Activated T-cell treated with anti-CD3 and anti-CD28 coated beads for 24 hours (primary cell): ENCODE results near the gene FOXN1.

Experiments
- DNase-seq: peaks from one replicate; pipeline ENCODE4 v3.0.0-alpha.2; 2020; ENCODE audit warnings: low read depth

Gene FOXN1

DNA sequence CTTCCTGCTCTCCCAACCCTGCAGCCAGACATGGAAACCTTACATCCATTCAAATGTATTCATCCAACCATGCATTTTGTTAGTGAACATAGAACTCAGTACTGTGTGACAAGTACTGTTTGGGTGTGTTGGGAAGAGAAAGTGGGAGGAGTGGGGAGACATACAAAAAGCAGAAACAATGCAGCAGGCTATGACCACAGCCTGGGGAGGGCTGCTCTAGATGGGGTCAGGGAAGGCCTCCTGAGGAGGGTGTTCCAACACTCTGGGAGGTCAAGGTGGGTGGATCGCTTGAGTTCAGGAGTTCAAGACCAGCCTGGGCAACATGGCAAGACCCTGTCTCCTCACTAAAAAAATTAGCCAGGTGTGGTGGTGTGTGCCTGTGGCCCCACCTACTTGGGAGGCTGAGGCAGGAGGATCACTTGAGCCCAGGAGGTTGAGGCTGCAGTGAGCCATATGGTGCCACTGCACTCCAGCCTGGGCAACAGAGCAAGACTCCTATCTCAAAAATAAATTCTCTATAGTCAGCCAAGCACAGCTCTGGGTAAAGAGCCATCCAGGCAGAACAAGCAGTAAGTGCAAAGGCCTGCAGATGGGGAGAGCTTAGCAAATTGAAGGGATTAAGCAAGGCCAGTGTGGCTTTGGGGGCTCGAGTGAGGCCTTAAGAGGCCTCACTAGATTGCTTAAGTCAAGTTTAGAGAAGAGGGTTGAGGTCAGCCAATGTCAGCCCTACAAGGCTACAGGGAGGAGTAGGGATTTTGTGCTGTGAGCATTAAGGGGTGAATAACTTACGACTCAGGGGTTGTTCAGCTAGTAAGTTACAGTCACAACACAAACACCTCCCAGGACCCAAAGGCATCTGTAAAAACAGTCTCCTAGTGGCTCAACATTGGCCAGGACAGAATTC lies 27.2 kb upstream of the FOXN1 start:
- no peak for DNase-seq

DNA sequence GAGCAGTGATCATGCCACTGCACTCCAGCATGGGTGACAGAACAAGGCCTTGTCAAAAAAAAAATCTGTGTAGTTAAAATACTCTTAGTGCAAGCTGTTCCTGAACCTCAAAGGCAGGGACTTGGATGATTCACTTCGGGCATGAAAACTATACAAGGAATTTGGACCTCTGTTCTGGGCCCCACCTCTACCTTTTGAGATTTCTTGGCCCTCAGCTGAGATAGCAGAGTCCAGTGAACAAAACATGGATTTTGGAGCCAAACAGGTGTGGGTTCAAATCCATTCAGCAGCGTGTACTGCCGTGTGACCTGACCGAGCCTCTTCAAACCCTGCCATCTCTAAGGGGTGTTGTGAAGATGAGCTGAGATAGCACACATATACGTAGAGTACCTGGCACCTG lies 25.9 kb upstream of the FOXN1 start:
- DNase-seq, result no peak

- no peak for DNase-seq
Observed at GRCh38 chr17:28480799-28481571, 25.2 kb upstream of the FOXN1 start.

GRCh38 chr17:28482551-28483199 lies 23.5 kb upstream of the FOXN1 start:
- no peak for DNase-seq

GRCh38 chr17:28484296-28484695 lies 21.9 kb upstream of the FOXN1 start:
- no peak for DNase-seq

DNA sequence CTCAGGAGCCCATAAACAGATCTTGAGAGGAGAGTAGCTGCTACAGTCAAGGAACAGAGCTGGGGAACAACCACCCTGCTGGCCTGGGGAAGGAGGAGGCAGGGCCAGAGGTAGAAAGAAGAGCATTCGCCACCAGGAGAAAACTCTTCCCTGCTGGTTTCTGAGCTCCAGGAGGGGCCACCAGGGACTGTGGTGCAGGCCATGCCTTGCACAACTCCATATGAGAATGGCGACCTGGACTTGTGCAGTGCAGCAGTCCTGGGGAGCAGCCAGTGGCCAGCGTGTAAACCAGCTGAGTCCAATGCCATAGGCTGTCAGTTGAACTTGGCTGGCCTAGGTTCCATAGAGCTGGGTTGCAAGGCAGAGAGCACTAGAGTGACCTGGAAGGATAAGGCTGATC lies 21.1 kb upstream of the FOXN1 start:
- no peak for DNase-seq

DNA sequence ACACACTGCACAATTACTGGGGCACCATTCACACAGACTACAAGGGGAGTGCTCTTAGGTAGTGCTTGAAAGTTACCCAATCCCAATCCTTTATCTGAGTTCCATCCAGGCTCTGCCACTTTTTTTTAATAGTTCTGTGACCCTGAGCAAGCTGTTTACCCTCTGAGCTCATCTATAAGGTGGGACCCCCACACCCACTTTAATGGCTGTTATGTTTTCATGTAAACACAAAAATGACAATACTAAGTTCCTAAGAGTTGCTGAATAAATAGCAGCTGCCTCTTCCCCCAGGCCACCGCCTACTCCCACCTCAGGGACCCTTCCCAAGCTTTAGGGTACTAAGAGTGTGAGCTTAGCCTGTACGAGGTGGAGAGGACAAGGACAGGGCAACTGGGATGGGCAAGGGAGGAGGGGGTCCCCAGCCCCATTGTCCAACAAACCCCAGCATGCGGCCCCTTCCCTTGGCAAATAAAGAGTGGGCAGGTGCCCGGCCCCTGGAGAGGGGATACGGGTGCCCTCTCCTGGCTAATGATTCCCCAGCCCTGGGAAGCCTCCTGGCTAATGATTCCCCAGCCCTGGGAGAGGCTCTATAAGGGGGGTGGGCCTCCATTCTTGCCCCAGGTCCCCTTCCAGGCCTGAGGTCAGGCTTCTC lies 18.1 kb upstream of the FOXN1 start:
- DNase-seq, result no peak

DNA sequence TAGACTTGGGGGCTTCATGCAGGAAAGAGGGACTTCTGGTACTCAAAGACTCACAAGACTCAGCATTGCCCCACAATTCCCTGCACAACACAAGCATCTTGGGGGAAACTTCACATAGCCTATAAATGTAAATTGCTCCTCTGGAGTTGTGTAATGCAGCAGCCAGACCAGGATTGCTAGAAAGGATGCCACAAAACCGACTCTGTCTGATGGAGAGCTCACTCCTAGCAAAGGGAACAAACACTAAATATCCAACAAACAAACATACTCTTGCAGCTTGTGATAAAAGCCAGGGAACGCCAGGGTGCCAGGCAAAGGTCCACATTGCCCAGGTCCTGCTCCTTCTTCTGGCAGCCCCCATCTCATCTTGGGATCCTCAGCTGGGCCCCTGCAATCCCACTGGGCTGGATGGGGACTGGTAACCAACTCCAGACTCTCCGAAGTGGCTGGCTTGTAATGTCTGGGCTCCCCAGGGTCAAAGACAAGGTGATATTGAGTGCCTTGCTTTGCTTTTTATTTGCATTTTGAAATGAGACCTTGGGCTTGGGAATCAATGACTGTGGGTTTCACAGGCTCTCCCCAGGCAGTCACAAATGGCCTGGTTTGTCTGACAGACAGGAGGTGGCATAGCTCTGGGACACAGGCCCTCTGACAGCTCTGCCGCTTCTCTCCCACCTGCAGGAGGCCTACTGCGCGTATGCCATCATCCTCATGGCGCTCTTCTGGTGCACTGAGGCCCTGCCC lies 17.4 kb upstream of the FOXN1 start:
- DNase-seq, result no peak

DNA sequence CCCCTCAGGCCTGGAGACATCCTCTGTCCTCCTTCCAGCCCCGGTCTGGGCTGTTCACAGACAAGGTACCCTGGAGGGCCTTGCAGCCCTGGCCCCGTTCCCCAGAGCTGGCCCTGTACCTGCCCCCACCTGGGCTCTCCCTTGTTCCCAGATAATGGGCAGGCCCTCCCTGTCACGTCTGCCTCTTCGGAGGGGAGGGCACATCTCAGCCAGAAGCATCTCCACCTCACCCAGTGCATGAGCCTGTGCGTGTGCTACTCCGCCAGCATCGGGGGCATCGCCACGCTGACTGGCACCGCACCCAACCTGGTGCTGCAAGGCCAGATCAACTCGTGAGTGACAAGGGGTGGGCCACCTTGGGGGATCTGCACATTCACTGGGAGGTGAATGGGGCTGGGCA lies 14.9 kb upstream of the FOXN1 start:
- no peak for DNase-seq

- no peak for DNase-seq
Observed at GRCh38 chr17:28491860-28492259, 14.3 kb upstream of the FOXN1 start.

- DNase-seq, result no peak
Observed at GRCh38 chr17:28492352-28493310, 13.5 kb upstream of the FOXN1 start.

GRCh38 chr17:28493460-28493859 lies 12.7 kb upstream of the FOXN1 start:
- no peak for DNase-seq

DNA sequence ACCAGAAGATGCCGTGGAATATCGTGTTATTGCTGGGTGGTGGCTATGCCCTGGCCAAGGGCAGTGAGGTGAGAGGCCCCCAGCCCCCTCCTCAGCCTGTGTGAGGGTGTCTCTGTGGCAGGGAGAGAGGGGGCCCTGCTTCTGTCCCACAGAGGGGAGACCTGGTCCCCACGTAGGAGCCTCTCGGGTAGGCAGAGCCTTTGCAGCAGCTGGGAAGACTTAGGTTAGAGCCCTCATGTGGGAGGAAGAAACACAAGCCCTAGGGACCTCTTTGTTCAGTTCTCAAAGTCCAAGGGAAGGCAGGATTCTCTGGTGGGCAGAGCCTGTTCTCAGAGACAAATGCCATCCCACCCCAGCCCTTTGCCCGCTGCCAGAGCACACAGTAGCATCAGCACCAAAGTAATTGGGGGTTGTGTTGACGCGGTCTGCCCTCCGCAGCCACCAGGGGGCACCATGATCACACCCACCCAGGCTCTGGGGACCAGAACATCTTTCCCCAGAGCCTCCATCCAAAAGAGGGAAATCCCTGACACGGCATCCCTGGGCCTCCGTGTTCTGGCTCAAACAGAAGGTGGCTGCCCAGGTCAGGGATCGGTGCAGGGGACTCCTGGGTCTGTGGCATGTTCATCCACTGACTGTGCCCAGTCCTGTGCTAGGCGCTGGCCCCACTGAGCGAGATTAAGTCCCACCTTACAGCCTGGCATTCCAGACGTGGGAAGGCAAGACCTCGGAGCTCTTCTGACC lies 11.5 kb upstream of the FOXN1 start:
- peak; percentile 73 for DNase-seq

- DNase-seq, result no peak
Observed at GRCh38 chr17:28495635-28496034, 10.5 kb upstream of the FOXN1 start.

- DNase-seq, result no peak
Observed at GRCh38 chr17:28497931-28498330, 8.2 kb upstream of the FOXN1 start.

- DNase-seq, result no peak
Observed at GRCh38 chr17:28498652-28499363, 7.3 kb upstream of the FOXN1 start.

GRCh38 chr17:28499364-28499664 lies 6.8 kb upstream of the FOXN1 start:
- DNase-seq, result no peak

- no peak for DNase-seq
Observed at GRCh38 chr17:28499684-28500357, 6.3 kb upstream of the FOXN1 start.
